ENCODE results near the gene PTPRH.

PTPRH gene, protein sequence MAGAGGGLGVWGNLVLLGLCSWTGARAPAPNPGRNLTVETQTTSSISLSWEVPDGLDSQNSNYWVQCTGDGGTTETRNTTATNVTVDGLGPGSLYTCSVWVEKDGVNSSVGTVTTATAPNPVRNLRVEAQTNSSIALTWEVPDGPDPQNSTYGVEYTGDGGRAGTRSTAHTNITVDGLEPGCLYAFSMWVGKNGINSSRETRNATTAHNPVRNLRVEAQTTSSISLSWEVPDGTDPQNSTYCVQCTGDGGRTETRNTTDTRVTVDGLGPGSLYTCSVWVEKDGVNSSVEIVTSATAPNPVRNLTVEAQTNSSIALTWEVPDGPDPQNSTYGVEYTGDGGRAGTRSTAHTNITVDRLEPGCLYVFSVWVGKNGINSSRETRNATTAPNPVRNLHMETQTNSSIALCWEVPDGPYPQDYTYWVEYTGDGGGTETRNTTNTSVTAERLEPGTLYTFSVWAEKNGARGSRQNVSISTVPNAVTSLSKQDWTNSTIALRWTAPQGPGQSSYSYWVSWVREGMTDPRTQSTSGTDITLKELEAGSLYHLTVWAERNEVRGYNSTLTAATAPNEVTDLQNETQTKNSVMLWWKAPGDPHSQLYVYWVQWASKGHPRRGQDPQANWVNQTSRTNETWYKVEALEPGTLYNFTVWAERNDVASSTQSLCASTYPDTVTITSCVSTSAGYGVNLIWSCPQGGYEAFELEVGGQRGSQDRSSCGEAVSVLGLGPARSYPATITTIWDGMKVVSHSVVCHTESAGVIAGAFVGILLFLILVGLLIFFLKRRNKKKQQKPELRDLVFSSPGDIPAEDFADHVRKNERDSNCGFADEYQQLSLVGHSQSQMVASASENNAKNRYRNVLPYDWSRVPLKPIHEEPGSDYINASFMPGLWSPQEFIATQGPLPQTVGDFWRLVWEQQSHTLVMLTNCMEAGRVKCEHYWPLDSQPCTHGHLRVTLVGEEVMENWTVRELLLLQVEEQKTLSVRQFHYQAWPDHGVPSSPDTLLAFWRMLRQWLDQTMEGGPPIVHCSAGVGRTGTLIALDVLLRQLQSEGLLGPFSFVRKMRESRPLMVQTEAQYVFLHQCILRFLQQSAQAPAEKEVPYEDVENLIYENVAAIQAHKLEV

GRCh38 chr19:55208880-55209692 lies at the start of gene PTPRH:
PTPRH (minus strand) TSS chr19:55209501; CDS start chr19:55209433, 68 bp downstream.
- peak; percentile 90 for DNase-seq

GRCh38 chr19:55258476-55258827 lies 49.2 kb upstream of the PTPRH start:
- DNase-seq = peak; percentile 58

- DNase-seq = peak; percentile 67
Measured at GRCh38 chr19:55257461-55258420, 48.4 kb upstream of the PTPRH start.

- no peak for DNase-seq
Measured at GRCh38 chr19:55256562-55257460, 47.5 kb upstream of the PTPRH start.

DNA sequence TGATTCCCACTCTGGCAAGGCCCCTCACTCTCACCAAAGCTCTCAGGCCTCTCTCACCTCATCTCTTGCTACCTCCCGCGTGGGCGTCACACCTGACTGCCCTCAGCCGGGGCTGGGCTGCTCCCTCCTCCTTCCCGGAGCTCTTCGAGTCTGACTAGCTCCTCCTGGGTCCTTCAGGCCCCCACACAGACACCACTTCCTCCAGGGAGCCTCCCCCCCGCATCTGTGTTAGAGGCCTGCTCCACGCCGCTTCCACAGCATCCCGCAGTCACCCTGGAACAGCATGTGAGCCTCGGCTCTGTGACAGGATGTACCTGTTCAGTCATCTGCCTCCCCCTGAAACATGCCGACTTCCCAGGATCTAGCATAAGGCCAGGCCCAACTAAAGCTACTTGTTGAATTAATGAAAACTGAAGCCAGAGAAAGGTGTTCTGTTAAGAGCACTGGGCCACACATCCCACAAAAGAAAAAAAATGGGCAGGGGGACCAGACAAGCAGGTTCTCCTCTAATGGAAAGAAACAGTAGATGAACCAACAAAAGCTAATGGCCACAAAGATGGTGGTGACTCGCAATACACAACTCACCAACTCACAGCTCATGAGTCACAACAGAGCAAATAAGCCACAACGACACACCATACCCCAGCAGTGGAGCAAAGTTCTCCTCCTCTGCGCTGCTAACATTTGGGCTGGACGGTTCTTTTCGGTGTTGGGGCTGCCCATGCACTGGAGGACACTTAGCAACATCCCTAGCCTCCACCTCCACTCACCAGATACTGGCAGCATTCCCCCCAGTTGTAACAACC lies 46.5 kb upstream of the PTPRH start:
- peak; percentile 79 for DNase-seq

DNA sequence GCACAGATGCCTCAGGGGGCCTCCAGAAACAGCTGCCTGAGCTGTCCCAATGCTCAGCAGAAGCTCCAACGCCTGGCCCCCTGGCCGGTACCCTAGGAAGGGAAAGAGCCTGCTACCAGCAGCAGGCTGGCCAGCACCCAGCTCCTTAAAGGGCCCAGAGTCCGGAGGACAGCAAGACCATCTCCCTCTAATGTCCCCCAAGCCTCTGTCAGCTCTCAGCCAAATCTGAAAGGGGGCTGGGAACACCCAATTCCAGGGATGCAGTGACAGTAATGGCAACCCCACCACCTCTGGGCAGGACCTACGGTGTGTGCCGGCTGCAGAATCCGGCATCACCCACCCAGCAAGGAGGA lies 45.3 kb upstream of the PTPRH start:
- DNase-seq = peak; percentile 58

DNA sequence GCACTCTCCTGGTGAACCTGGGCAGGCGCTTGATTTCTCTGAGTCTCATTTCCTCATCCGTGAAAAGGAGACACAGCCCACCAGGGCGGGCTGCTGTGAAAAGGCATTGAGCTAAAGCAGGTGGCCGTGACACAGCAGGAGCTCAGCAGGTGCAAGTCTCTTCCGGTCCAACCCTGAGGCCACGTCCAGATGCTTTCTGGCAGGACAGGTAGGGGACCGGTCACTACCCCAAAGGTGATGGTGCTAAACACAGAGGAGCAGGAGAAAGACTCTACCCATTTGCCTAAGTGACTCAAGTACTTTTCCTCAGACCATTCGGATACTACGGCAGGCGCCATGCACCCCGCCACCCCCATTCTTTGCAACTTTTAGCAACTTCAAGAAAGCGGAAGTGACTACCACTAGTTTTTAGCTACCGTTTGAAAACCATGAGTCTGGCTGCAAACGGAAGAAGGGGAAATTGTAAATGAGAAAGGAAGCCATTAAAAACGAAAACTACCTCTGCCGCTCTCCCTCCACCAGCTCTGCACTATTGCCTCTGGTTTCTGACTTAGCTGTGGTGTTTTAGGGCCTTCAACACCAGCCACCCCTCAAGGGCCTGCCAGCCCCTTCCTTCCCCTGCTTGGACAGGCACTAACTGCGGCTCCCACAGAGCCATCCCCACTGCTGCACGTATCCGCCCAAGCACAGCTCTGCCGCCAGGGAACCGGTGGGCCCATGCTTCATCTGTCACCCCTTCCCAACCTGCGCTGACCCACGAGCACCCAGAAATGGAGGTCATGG lies 44.7 kb upstream of the PTPRH start:
- peak; percentile 97 for DNase-seq

GRCh38 chr19:55252760-55253663 lies 43.7 kb upstream of the PTPRH start:
- DNase-seq = peak; percentile 49

GRCh38 chr19:55251341-55252081 lies 42.2 kb upstream of the PTPRH start:
- peak; percentile 29 for DNase-seq

DNA sequence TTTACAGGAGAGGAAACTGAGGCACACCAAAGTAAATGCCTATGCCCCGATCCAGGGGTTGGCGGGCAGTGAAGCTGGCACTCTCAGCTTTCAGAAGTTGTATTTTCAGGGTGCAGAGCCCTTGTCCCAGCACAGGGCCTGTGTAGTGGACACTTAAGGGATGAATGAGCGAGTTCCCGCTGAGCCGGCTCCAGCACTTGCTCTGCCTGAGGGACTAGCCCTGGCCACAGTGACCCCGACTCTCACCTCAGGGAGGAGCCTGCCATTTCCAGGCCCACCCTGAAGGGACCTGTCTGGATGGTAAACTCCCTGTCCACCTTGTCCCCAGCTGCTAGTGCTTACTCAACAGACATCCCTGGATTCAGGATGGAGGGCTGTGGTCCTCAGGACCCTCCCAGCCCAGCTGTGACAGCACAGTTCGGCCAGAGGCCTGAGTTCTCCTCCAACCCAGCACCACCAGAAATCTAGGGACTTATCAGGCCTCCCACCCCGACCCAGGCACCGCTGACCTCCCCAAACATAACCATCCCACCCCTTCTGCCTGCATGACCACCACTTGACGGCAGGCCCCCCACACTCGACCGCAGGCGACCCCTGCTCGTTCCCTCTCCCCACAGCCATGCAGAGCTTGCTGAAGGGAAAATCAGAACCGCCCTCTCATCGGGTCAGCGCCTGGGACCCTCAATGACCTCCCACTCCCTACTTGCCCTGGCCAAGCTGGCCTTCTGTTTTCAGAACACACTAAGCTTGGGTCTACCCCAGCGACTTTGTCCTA lies 41.1 kb upstream of the PTPRH start:
- DNase-seq = no peak

DNA sequence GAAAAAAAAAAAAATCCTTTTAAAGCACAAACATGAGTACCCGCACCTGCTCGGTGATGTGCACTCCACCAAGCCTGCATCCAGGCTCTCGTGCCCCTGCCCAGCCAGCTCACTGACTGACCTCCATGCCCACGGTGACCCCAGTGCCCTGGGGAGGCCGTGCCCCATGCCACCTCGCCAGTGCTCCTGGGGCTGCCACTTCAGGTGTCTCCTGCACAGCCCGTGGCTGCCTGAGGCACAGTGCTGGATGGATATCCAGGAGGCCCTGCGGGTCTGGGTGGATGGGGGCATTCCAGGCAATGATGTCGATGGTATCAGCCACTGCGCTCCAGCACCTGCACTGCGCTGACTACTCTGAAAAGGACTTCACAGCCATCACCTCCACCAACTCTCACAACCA lies 40.5 kb upstream of the PTPRH start:
- no peak for DNase-seq

- DNase-seq = no peak
Measured at GRCh38 chr19:55248704-55249103, 39.4 kb upstream of the PTPRH start.

GRCh38 chr19:55248166-55248675 lies 38.9 kb upstream of the PTPRH start:
- no peak for DNase-seq

DNA sequence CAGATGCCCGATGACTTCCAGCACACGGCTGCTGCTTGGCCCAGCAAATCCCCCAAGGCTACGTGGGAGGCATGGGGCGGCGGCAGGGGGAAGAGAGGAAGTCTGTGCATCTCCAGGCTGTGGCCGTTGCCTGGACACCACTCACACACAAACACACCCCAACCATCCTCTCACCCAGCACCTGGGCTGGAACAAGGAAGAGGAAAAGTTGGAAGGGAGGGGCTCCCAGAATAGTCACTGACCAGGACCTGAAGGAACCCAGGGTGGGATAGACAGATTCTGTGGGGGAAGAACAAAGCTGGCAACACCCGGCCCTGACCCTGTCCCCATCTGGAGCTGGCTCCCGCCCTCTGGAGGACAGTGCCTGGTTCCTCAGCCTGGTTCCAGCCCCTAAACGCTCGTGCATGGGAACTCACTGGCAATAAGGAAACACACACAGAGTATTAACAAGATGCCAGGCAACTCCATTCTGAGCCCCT lies 38.4 kb upstream of the PTPRH start:
- peak; percentile 33 for DNase-seq

Measured in DMS53 (cell line).